Measurements from ENCODE around the gene KPNB1.

The KPNB1 gene

GRCh38 chr17:47728214-47728877, 78.6 kb downstream of the KPNB1 start:
- no peak for DNase-seq (ENCODE audit: low spot score)

- no peak for DNase-seq (ENCODE audit: low spot score)
Measured at GRCh38 chr17:47729476-47729875, 79.8 kb downstream of the KPNB1 start.

- no peak for DNase-seq (ENCODE audit: low spot score)
Measured at GRCh38 chr17:47730681-47731080, 81.0 kb downstream of the KPNB1 start.

- DNase-seq (ENCODE audit: low spot score) = no peak
Measured at GRCh38 chr17:47731396-47731795, 81.7 kb downstream of the KPNB1 start.

- DNase-seq (ENCODE audit: low spot score) = no peak
Measured at GRCh38 chr17:47732399-47733046, 82.8 kb downstream of the KPNB1 start.

- DNase-seq (ENCODE audit: low spot score) = peak; percentile 51
Measured at GRCh38 chr17:47733047-47733673, 83.4 kb downstream of the KPNB1 start, which contains the start of gene TBX21. Gene TBX21 (plus strand): TSS chr17:47733236. CDS start chr17:47733455, 219 bp downstream.

GRCh38 chr17:47733674-47734410, 84.1 kb downstream of the KPNB1 start:
- DNase-seq (ENCODE audit: low spot score) = no peak

- no peak for DNase-seq (ENCODE audit: low spot score)
Measured at GRCh38 chr17:47735139-47735464, 85.4 kb downstream of the KPNB1 start.
